Fibroblast of pulmonary artery (primary cell): ENCODE data around the gene MAGED2.
"Not testable (repeated sequence)": the region's sequence is repeated elsewhere in the genome, so short reads cannot be mapped to it uniquely, and the experiment has no call there.

Experiments
- DNase-seq: peaks from one replicate; pipeline ENCODE4 v3.0.0-alpha.2; 2010; ENCODE audit warnings: low read depth
- H3K4me3 ChIP-seq: replicated peaks from 2 replicates; pipeline ENCODE4 v1.5.1; 2011; ENCODE audit warnings: low read depth, mild to moderate bottlenecking, control low read depth, low read length, moderate library complexity
- TF ChIP-seq, protein P1 (sequence below): IDR thresholded peaks from 2 replicates; pipeline ENCODE4 v1.5.1; 2011; ENCODE audit warnings: mild to moderate bottlenecking, control low read depth, low read length, inconsistent platforms; ENCODE audit errors: missing control alignments

The MAGED2 gene

DNA sequence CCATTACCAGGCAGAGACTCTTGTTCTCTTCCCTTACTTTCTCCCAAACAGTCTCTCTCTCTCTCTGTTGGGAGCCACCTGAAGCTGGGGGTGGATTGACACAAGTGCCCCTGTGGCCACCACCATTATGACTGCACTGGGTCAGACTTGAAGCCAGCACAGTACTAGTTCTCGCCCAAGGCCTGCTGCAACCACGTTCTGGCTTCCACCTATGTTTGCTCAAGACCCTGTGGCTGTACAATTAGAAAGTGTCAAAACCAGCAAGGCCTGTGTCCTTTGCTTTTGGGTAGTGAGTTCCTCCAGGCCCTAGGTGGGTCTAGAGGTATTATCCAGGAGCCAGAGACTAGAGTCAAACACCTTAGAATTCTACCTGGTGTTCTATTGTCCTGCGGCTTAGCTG lies 31.0 kb downstream of the MAGED2 start:
- H3K4me3 ChIP-seq = no peak overlapping the region
- TF ChIP-seq, protein P1, sequence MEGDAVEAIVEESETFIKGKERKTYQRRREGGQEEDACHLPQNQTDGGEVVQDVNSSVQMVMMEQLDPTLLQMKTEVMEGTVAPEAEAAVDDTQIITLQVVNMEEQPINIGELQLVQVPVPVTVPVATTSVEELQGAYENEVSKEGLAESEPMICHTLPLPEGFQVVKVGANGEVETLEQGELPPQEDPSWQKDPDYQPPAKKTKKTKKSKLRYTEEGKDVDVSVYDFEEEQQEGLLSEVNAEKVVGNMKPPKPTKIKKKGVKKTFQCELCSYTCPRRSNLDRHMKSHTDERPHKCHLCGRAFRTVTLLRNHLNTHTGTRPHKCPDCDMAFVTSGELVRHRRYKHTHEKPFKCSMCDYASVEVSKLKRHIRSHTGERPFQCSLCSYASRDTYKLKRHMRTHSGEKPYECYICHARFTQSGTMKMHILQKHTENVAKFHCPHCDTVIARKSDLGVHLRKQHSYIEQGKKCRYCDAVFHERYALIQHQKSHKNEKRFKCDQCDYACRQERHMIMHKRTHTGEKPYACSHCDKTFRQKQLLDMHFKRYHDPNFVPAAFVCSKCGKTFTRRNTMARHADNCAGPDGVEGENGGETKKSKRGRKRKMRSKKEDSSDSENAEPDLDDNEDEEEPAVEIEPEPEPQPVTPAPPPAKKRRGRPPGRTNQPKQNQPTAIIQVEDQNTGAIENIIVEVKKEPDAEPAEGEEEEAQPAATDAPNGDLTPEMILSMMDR = no peak
- DNase-seq = no peak

DNA sequence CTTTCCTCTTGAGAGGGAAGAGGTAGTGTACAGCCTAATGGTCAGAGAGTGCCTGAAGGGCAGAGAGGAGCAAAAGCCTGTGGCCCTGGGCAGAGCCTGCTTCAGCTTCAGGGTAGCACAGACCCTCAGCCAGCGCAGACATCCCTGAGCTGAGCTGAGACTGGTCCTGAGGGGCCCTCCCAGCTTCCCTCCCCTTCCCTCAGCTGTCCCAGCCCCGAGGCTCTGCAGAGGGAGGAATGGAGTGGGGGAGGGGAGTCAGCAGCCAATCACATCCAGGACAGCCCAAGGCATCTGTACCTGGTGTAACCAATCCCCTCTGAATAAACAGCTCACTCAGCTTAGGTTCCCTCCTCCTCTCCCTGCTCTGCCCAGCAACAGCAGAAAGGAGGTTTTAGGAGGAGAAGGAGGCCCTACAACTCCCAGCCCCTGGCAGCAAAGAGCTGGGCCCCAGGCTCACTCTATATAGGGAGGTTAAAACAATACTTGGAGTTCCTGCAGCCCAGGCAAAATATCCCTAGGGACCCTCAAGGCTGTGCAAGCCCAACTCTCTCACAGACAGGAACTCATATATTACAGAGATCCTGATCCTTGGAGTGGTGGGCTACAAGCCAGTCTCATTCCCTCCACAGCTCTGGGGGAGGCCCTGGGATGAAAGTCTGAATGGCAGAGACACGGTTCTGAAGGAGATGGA lies 33.8 kb downstream of the MAGED2 start:
- not testable (repeated sequence) for H3K4me3 ChIP-seq
- peak; percentile 31 for DNase-seq

DNA sequence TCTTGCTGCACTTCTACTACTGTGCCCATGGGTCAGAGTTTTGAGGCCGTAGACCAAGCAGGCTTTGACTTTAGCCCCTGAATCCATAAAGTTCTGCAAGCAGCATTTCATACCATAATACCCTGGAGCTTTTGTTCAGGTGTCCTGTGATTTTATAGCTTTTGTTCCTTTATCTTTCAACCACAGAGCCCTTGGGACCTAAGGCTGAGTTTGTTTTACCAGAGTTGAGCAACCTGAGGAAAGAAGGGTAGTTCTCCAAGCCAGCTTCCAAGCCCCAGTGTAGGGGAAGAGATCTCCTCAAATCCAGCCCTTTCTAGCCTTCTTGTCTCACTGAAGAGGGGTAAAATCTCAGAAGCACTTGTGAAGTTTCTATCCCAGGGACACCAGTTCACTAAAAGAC lies 35.1 kb downstream of the MAGED2 start:
- DNase-seq = no peak
- TF ChIP-seq, protein P1 = no peak
- no peak overlapping the region for H3K4me3 ChIP-seq

DNA sequence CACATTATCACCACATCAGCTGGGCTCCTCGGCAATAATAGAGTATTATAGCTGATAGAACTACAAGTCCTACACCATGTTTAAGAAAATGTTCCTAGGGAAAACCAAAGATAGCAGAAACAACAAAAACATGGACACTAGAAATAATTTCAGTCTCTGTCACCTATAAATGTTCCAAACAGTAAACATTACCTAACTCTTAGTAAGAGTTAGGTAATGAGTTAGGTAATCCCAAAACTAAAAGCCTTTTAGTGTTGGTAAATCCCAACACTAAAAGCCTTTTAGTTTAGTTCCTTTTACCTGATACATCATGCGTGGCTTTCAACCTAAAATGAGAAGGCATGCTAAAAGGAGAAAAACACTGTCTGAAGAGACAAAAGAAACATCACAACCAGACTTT lies 35.5 kb downstream of the MAGED2 start:
- H3K4me3 ChIP-seq = no peak overlapping the region

DNA sequence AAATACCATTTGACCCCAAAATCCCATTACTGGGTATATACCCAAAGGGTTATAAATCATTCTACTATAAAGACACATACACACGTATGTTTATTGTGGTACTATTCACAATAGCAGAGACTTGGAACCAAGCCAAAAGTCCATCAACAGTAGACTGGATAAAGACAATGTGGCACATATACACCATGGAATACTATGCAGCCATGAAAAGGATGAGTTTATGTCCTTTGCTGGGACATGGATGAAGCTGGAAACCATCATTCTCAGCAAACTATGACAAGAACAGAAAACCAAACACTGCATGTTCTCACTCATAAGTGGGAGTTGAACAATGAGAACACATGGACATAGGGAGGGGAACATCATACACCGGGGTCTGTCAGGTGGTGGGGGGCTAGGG lies 40.2 kb downstream of the MAGED2 start:
- DNase-seq, H3K4me3 ChIP-seq: not testable (repeated sequence)

More for the DNA sequence above, 35.5 kb downstream of the MAGED2 start:
- TF ChIP-seq, protein P1 = no peak
- DNase-seq = no peak

DNA sequence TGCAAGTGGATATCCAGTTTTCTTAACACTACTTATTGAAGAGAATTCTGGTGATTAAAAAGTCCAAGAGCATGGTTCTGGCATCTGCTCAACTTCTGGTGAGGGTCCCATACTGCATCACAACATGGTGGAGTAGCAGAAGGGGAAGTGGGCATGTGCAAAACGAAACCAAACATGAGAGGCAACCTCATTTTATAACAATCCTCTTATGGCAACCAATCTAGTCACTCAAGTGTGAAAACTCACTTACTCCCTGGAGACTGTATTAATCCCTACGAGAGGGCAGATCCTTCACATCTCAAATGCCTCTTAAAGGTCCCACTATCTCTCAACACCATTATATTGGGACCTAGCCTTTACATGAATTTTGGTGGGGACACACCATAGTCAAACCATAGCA lies 57.7 kb downstream of the MAGED2 start:
- TF ChIP-seq, protein P1 = no peak
- no peak for DNase-seq
- H3K4me3 ChIP-seq = no peak overlapping the region
